Aorta (tissue), 5 donors: Measurements from ENCODE around the gene KIAA1671. TPM values are rescaled to one million over a fixed set of nuclear protein-coding genes. Genes with fewer than 3 reads are reported as not detected.
A peak's percentile ranks its signal among the peaks of the same experiment; 100 is the strongest.

Experiments
- ATAC-seq: fragments of 200-7000 bp; cut with Tn5 transposase; one replicate; pipeline ENCODE4 v1.9.1; 2022; ENCODE audit warnings: moderate library complexity; ENCODE audit not compliant: low FRiP score
- DNase-seq, 2 donors: peaks; one replicate each; pipeline ENCODE4 v3.0.0-alpha.2; 2020
- H3K27ac ChIP-seq, 2 donors: one replicate each; pipeline ENCODE4 v1.5.1; 2013; ENCODE audit warnings: low read length in 2 of 2, mild to moderate bottlenecking in 2 of 2, moderate library complexity in 2 of 2, control low read depth in 1 of 2, inconsistent platforms in 1 of 2, low read depth in 1 of 2
- H3K27me3 ChIP-seq, 2 donors: one replicate each; pipeline ENCODE4 v1.6.1; 2013; ENCODE audit warnings: control low read depth in 1 of 2, low read length in 1 of 2, mild to moderate bottlenecking in 1 of 2, moderate library complexity in 1 of 2; ENCODE audit not compliant: insufficient read depth in 2 of 2, control insufficient read depth in 1 of 2
- H3K36me3 ChIP-seq, 2 donors: one replicate each; pipeline ENCODE4 v1.6.1; 2013; ENCODE audit warnings: control low read depth in 1 of 2, low read length in 1 of 2, mild to moderate bottlenecking in 1 of 2; ENCODE audit not compliant: insufficient read depth in 2 of 2, control insufficient read depth in 1 of 2
- H3K4me1 ChIP-seq, 2 donors: one replicate each; pipeline ENCODE4 v1.6.1; 2013; ENCODE audit warnings: low read length in 2 of 2, control low read depth in 1 of 2, mild to moderate bottlenecking in 1 of 2, moderate library complexity in 1 of 2; ENCODE audit not compliant: insufficient read depth in 2 of 2, control insufficient read depth in 1 of 2
- H3K4me3 ChIP-seq, 2 donors: one replicate each; pipeline ENCODE4 v1.5.1; 2013; ENCODE audit warnings: low read length in 2 of 2, control low read depth in 1 of 2, mild to moderate bottlenecking in 1 of 2
- H3K9me3 ChIP-seq: one replicate; pipeline ENCODE4 v1.6.1; 2013; ENCODE audit warnings: mild to moderate bottlenecking, low read length; ENCODE audit not compliant: control insufficient read depth
- WGBS, 2 donors: extraction: QIAGEN DNeasy Blood & Tissue Kit; methylation state at CpG; one replicate each; pipeline ENCODE4 v1.1.7; 2013; 5-methylcytosine and 5-hydroxymethylcytosine counted together
- intact Hi-C, 2 donors: fragments of 100-400 bp; cut with DNase I; formaldehyde crosslinking; loops; one replicate each; pipeline versions ENCODE4 v1.14.2 to v1.15.0; 2022
- polyA plus RNA-seq, 2 donors: library from polyadenylated mRNA; stranded (reverse); fragments of 200-250 nt; gene quantifications; one replicate each; pipeline ENCODE4 v1.2.3, GENCODE V29; 2013
- total RNA-seq, 2 donors: library from RNA; stranded (reverse); fragmentation: NEBNext Ultra II Directional; extraction: Animal tissue kit (Norgen Biotek cat#: 25700); gene quantifications; one replicate each; pipeline ENCODE4 v1.2.1, GENCODE V29; 2021
- donor health status: healthy with polysubstance abuse.
- donor health status: Bipolar disorder and iron deficiency.
- donor health status: DM: no; HTN: no; CAD: no.
- donor health status: DM: no; HTN: no; CAD: no.
- donor health status: DM: yes; HTN: yes; CAD: no.

The KIAA1671 gene
- total and polyA plus RNA-seq, 4 donors, result 11.5 to 93.3 (median 36.2) TPM

GRCh38 chr22:24982301-24983056 lies 30.0 kb downstream of the KIAA1671 start:
- no peak for ATAC-seq
- WGBS, 2 donors, result 75 to 76% methylated on average over 8 of the region's 8 CpGs
- Histone ChIP-seq H3K27ac (no peak overlapping the region), H3K36me3 (no peaks in the 10 kb centered on the region), H3K27me3 (no peaks in the 10 kb centered on the region), H3K4me3 (no peak overlapping the region), H3K4me1 (no peaks in the 10 kb centered on the region), H3K9me3 (no peaks in the 10 kb centered on the region)
- no peak for DNase-seq
- intact Hi-C loops, result no loop called here

GRCh38 chr22:24983151-24983550 lies 30.6 kb downstream of the KIAA1671 start:
- 88 to 89% methylated on average over 5 of the region's 5 CpGs for WGBS, 2 donors
- Histone ChIP-seq H3K4me1 (no peaks in the 10 kb centered on the region), H3K27ac (no peak overlapping the region), H3K9me3 (no peaks in the 10 kb centered on the region), H3K36me3 (no peaks in the 10 kb centered on the region), H3K27me3 (no peaks in the 10 kb centered on the region), H3K4me3 (no peak overlapping the region)
- intact Hi-C loops, result no loop called here
- DNase-seq (no peak), ATAC-seq (no peak)

DNA sequence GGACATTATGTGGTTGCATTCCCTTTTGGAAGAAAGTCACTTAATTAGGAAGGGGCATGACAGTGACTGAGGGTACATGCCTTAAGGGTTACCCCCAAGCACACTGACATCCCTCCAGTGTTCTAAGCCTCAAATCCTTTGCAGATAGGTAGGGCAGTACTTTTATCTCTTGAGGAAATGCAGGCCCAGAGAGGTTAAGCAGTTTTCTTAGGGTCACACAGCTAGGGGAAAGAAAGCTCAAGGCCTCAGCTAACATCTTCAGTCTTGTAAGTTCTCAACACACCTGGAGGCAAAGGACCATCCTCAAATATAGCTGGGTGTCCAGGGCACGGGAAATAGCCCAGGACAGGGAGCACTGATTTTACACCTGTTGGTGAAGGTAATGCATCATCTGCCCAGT lies 31.6 kb downstream of the KIAA1671 start:
- no peaks in the 10 kb centered on the region for H3K4me1 ChIP-seq
- no peak for DNase-seq
- WGBS, 2 donors, result 94 to 100% methylated on average over 1 of the region's 1 CpG

GRCh38 chr22:24985826-24986214 lies 33.3 kb downstream of the KIAA1671 start:
- DNase-seq (peak in 1 of 2 donors; percentile 72), ATAC-seq (peak; percentile 65)
- H3K4me1 ChIP-seq, result no peaks in the 10 kb centered on the region
- H3K36me3 ChIP-seq, result no peaks in the 10 kb centered on the region
- peak overlapping the region in 1 of 2 donors; percentile 34 for H3K27ac ChIP-seq
- no peaks in the 10 kb centered on the region for H3K9me3 ChIP-seq
- H3K4me3 ChIP-seq, result no peak overlapping the region
- H3K27me3 ChIP-seq, result no peaks in the 10 kb centered on the region
- 26 to 28% methylated on average over 9 of the region's 9 CpGs for WGBS, 2 donors
- intact Hi-C loops, result loop anchor here in 1 of 2 donors (5.0 kb wide), 1 partner anchor 34 kb away; the partner anchor contains the start of gene KIAA1671

More for the DNA sequence above, 31.6 kb downstream of the KIAA1671 start:
- no peak overlapping the region for H3K27ac ChIP-seq
- intact Hi-C loops, result no loop called here
- no peak for ATAC-seq
- no peaks in the 10 kb centered on the region for H3K9me3 ChIP-seq
- H3K27me3 ChIP-seq, result no peaks in the 10 kb centered on the region
- no peaks in the 10 kb centered on the region for H3K36me3 ChIP-seq
- no peak overlapping the region for H3K4me3 ChIP-seq

DNA sequence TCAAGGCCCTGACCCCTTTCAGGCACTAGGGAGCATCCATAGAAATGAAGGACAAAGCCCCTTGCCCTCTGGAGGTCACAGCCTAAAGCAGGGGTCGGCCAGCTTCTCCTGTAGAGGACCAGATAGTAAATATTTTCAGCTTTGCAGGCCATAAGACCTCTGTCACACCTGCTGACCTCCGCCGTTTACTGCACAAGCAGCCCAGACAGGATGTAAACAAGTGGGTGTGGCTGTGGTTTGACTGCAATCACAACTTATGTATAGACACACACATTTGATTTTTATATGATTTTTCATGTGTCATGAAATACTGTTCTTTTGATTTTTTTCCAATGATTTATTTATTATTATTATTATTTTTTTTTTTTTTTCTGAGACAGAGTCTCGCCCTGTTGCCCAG lies 34.3 kb downstream of the KIAA1671 start:
- intact Hi-C loops, result loop anchor here in 1 of 2 donors (5.0 kb wide), 1 partner anchor 35 kb away; the partner anchor contains the start of gene KIAA1671
- no peak overlapping the region for H3K27ac ChIP-seq
- no peaks in the 10 kb centered on the region for H3K4me1 ChIP-seq
- DNase-seq (no peak), ATAC-seq (no peak)
- WGBS, 2 donors, result 89 to 93% methylated on average over 4 of the region's 4 CpGs
- no peak overlapping the region for H3K4me3 ChIP-seq
- H3K9me3 ChIP-seq, result no peaks in the 10 kb centered on the region
- H3K36me3 ChIP-seq, result no peaks in the 10 kb centered on the region
- no peaks in the 10 kb centered on the region for H3K27me3 ChIP-seq

DNA sequence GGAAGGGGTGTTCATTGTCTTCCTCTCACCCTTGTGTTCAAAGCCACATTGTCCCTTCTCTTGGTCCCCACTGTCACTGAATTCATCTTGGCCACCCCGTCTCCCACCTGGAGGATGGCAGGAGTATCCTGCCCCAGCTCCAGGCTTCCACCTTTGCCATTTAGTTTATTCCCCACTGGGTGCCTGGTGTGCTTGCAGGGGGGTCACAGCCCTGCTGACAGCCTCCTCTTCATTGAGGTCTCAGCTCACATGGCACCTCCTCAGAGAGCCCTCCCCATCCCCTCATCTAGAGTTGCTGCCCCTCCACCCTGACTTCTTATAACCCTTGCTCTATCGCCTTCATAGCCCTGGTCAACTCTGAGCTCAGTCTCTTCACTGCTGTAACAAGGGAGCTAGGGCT lies 36.6 kb downstream of the KIAA1671 start:
- DNase-seq, result no peak
- WGBS, 2 donors, result 65 to 89% methylated on average over 2 of the region's 2 CpGs
- no peaks in the 10 kb centered on the region for H3K36me3 ChIP-seq
- H3K27me3 ChIP-seq, result no peaks in the 10 kb centered on the region
- H3K4me1 ChIP-seq, result no peaks in the 10 kb centered on the region
- H3K27ac ChIP-seq, result no peak overlapping the region
- no peak overlapping the region for H3K4me3 ChIP-seq
- intact Hi-C loops, result loop anchor here in 1 of 2 donors (5.0 kb wide), 1 partner anchor 37 kb away; the partner anchor contains the start of gene KIAA1671
- no peaks in the 10 kb centered on the region for H3K9me3 ChIP-seq
- ATAC-seq, result no peak

GRCh38 chr22:24989541-24989951 lies 37.0 kb downstream of the KIAA1671 start:
- Histone ChIP-seq H3K4me1 (no peaks in the 10 kb centered on the region), H3K9me3 (no peaks in the 10 kb centered on the region), H3K27ac (no peak overlapping the region), H3K27me3 (no peaks in the 10 kb centered on the region), H3K36me3 (no peaks in the 10 kb centered on the region), H3K4me3 (no peak overlapping the region)
- 9 to 13% methylated on average over 5 of the region's 5 CpGs for WGBS, 2 donors
- intact Hi-C loops, result loop anchor here in 1 of 2 donors (5.0 kb wide), 1 partner anchor 37 kb away; the partner anchor contains the start of gene KIAA1671
- ATAC-seq (no peak), DNase-seq (no peak)

DNA sequence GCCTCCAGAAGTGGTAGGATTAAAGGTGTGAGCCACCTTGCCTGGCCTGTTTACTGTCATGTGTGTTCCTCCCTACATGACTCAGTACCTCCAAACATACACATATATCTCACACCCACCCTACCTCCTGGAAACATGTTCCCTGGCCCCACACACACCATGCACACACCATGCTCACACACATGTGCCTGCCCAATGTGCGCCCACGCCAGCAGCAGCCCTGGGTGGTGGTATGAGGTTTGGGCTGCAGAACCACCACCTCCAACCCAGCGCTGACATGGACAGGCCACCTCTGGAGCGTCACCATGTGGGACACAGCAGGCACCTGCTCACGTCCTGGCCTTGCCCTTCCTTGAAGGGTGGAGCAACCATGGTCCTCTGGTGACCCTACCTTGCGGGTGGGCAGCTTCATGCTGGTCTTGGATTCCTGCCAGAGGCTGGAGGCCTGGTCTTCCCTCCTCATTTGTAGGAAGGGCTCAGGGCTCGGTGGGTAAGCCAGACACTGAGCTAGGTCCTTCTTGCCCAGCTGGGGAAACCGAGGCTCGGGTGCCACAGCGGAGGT lies 37.9 kb downstream of the KIAA1671 start:
- WGBS, 2 donors, result 91 to 95% methylated on average over 10 of the region's 10 CpGs
- Histone ChIP-seq H3K4me1 (no peaks in the 10 kb centered on the region), H3K4me3 (no peak overlapping the region), H3K27me3 (no peaks in the 10 kb centered on the region), H3K27ac (no peak overlapping the region), H3K36me3 (no peaks in the 10 kb centered on the region), H3K9me3 (no peaks in the 10 kb centered on the region)
- intact Hi-C loops, result no loop called here
- ATAC-seq, result no peak
- no peak for DNase-seq

- H3K9me3 ChIP-seq, result no peaks in the 10 kb centered on the region
These were observed 40.4 kb downstream of the KIAA1671 start for GRCh38 chr22:24992946-24993345.

More at GRCh38 chr22:24992946-24993345, 40.4 kb downstream of the KIAA1671 start:
- ATAC-seq (no peak), DNase-seq (no peak)
- intact Hi-C loops, result no loop called here
- Histone ChIP-seq H3K27me3 (no peaks in the 10 kb centered on the region), H3K27ac (no peak overlapping the region), H3K4me1 (no peaks in the 10 kb centered on the region), H3K36me3 (no peaks in the 10 kb centered on the region), H3K4me3 (no peak overlapping the region)
- 88 to 96% methylated on average over 7 of the region's 7 CpGs for WGBS, 2 donors
